ENCODE measurements around the gene PDZD8. TPM values are rescaled to one million over a fixed set of nuclear protein-coding genes. Genes with fewer than 3 reads are reported as not detected.

PDZD8 gene
- total and polyA plus RNA-seq, 4 experiments from 2014 or later: 3.6 to 15.0 (median 11.4) TPM

DNA sequence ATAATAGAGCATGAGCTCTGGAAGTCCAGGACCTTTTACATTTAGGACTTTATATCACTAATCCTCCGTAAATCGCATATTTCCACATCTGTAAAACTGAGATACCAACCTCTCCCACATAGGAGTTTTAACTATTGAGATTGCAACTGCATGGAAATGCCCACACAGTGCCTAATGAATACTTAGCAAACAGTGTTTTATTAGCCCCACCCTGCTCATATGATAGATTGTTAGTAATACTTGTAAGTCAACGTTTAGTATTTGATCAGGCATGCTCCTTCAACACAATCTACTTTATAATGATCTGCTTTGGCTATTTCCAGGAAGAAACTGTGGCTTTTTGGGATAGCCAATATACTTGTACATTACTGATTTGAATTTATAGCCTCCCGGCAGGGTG is 8.5 kb downstream of the PDZD8 start:
- Histone ChIP-seq H3K36me3 (ENCODE audit: insufficient read depth, low read length) (no peaks in the 10 kb centered on the region), H3K27ac (ENCODE audit: low read depth, low read length) (no peak overlapping the region), H3K4me3 (ENCODE audit: low read length in 2 of 2) (no peak overlapping the region), H3K27me3 (ENCODE audit: insufficient read depth, low read length) (no peaks in the 10 kb centered on the region), H3K4me1 (ENCODE audit: insufficient read depth, low read length) (peaks cover 64% of the 10 kb centered on the region), H3K9me3 (ENCODE audit: control insufficient read depth in 1 of 2, low read length in 2 of 2) (no peaks in the 10 kb centered on the region)
- CTCF ChIA-PET (ENCODE audit: partially characterized antibody): no interaction called here
- intact Hi-C loops (cut with micrococcal nuclease): no loop called here
- Mint-ChIP-seq H3K9me3 (no peaks in the 10 kb centered on the region), H3K36me3 (no peaks in the 10 kb centered on the region), H3K4me3 (no peak overlapping the region), H3K27ac (peak overlapping the region in 2 of 7 donors; percentile 2 to 9), H3K27me3 (no peaks in the 10 kb centered on the region), H3K4me1 (peaks cover 44 to 79% (median 58%) of the 10 kb centered on the region in 4 donors)
- POLR2A ChIA-PET (ENCODE audit: partially characterized antibody): no interaction called here
- DNase-seq: no peak

DNA sequence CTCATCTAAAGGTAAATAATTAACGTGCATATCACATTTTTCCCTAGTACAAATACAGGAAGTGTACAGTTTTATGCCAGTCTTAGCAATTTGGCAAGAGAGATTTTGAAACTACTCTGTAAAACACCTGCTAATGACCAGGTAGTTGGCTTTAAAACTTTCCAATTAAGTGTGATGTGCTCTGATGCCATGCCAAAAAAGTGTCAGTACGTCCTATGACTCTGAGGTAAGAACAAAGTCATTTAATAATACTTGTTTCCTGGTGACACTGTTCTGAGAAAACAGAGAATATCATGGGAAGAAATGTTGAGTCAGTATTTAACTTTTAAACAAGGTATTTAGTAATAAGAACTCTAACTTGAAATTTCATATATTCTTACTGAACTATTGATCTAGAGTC is 9.6 kb downstream of the PDZD8 start:
- Histone ChIP-seq H3K27me3 (ENCODE audit: insufficient read depth, low read length) (no peaks in the 10 kb centered on the region), H3K27ac (ENCODE audit: low read depth, low read length) (no peak overlapping the region), H3K4me3 (ENCODE audit: low read length in 2 of 2) (no peak overlapping the region), H3K4me1 (ENCODE audit: insufficient read depth, low read length) (peaks cover 66% of the 10 kb centered on the region), H3K9me3 (ENCODE audit: control insufficient read depth in 1 of 2, low read length in 2 of 2) (no peaks in the 10 kb centered on the region), H3K36me3 (ENCODE audit: insufficient read depth, low read length) (no peaks in the 10 kb centered on the region)
- no peak for DNase-seq
- POLR2A ChIA-PET (ENCODE audit: partially characterized antibody): no interaction called here
- H3K27ac Mint-ChIP-seq: no peak overlapping the region
- H3K4me3 Mint-ChIP-seq: peak overlapping the region in 2 of 8 donors; percentile 17 to 25
- CTCF ChIA-PET (ENCODE audit: partially characterized antibody): no interaction called here
- no peaks in the 10 kb centered on the region for H3K36me3 Mint-ChIP-seq
- intact Hi-C loops (cut with micrococcal nuclease): no loop called here
- no peaks in the 10 kb centered on the region for H3K9me3 Mint-ChIP-seq
- no peaks in the 10 kb centered on the region for H3K27me3 Mint-ChIP-seq
- peaks cover 43 to 73% (median 55%) of the 10 kb centered on the region in 4 donors for H3K4me1 Mint-ChIP-seq

DNA sequence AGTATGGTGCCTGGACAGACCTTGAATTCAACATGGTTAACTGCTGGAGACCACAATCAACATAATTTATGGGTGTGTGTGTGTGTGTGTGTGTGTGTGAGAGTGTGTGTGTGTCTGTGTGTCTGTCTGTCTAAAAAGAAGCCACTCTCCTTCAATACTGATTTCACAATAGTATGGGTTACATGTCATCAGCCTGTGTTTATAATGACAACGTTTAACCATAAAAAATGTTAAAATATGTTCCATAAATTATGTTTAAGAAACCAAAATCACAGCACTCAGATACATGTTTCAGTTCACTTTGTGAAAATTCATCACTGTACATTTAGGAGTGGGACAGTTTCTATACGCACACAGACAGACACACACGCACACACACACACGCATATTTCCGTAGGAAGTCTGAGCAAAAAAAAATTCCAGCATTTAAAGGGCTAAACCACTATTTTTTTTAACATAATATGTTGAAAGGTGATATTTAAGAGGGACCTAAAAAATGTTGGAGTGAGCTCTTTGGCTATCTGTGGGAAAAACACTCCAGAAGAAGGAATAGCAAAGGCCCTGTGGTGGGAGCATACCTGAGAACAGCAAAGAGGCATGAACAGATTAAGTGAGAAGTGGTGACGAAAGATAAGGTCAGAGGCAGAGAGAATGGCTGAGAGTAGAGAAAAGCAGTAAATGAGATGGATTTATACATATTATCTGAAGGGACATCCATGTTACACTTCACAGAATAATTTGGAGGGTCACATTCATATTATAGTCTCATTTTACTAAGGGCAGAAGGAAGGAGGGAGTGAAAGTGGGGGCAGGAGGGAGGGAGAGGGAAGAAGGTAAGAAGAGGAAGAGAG is 10.9 kb downstream of the PDZD8 start:
- H3K36me3 Mint-ChIP-seq: no peaks in the 10 kb centered on the region
- intact Hi-C loops (cut with micrococcal nuclease): no loop called here
- ChIA-PET CTCF (ENCODE audit: partially characterized antibody) (no interaction called here), POLR2A (ENCODE audit: partially characterized antibody) (interaction anchor here (1.0 kb wide), 1 partner anchor 10 kb away, joined by 3 read pairs; no protein-coding TSS in a partner anchor)
- H3K9me3 Mint-ChIP-seq: no peaks in the 10 kb centered on the region
- H3K27ac Mint-ChIP-seq: peak overlapping the region in 2 of 7 donors; percentile 18 to 80
- H3K4me1 Mint-ChIP-seq: peaks cover 36 to 66% (median 52%) of the 10 kb centered on the region in 4 donors
- DNase-seq: no peak
- H3K27me3 Mint-ChIP-seq: no peaks in the 10 kb centered on the region
- H3K9me3 ChIP-seq (ENCODE audit: control insufficient read depth in 1 of 2, low read length in 2 of 2): no peaks in the 10 kb centered on the region
- H3K4me1 ChIP-seq (ENCODE audit: insufficient read depth, low read length): peaks cover 57% of the 10 kb centered on the region
- no peak overlapping the region for H3K27ac ChIP-seq (ENCODE audit: low read depth, low read length)
- H3K27me3 ChIP-seq (ENCODE audit: insufficient read depth, low read length): no peaks in the 10 kb centered on the region
- peak overlapping the region in 3 of 8 donors; percentile 7 to 28 (median 12) for H3K4me3 Mint-ChIP-seq
- H3K4me3 ChIP-seq (ENCODE audit: low read length in 2 of 2): no peak overlapping the region
- no peaks in the 10 kb centered on the region for H3K36me3 ChIP-seq (ENCODE audit: insufficient read depth, low read length)

DNA sequence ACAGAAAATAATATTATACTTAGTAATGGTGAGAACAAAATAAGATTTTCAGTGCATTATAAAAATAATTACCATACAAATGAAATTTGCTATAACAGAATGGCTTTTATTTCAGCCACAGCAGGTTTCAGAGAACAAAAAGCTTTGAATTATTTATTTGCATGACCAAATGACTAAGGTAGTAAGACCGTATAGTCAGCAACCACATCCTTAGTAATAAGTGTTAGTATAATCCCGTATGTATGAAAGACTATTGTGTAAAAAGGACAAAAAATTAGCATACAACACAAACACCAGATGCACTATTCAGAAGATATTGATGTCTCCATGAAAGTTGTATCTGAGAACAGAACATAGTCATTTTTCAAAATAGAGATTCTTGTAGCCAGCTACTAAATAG is 12.2 kb downstream of the PDZD8 start:
- no peak overlapping the region for H3K27ac Mint-ChIP-seq
- Histone ChIP-seq H3K4me3 (ENCODE audit: low read length in 2 of 2) (no peak overlapping the region), H3K36me3 (ENCODE audit: insufficient read depth, low read length) (no peaks in the 10 kb centered on the region), H3K9me3 (ENCODE audit: control insufficient read depth in 1 of 2, low read length in 2 of 2) (no peaks in the 10 kb centered on the region), H3K27ac (ENCODE audit: low read depth, low read length) (no peak overlapping the region), H3K4me1 (ENCODE audit: insufficient read depth, low read length) (peaks cover 56% of the 10 kb centered on the region), H3K27me3 (ENCODE audit: insufficient read depth, low read length) (no peaks in the 10 kb centered on the region)
- H3K27me3 Mint-ChIP-seq: no peaks in the 10 kb centered on the region
- peaks cover 0 to 3% of the 10 kb centered on the region in 2 donors for H3K36me3 Mint-ChIP-seq
- no peak for DNase-seq
- peaks cover 34 to 57% (median 47%) of the 10 kb centered on the region in 4 donors for H3K4me1 Mint-ChIP-seq
- no peak overlapping the region for H3K4me3 Mint-ChIP-seq
- ChIA-PET POLR2A (ENCODE audit: partially characterized antibody) (no interaction called here), CTCF (ENCODE audit: partially characterized antibody) (no interaction called here)
- intact Hi-C loops (cut with micrococcal nuclease): no loop called here
- no peaks in the 10 kb centered on the region for H3K9me3 Mint-ChIP-seq

DNA sequence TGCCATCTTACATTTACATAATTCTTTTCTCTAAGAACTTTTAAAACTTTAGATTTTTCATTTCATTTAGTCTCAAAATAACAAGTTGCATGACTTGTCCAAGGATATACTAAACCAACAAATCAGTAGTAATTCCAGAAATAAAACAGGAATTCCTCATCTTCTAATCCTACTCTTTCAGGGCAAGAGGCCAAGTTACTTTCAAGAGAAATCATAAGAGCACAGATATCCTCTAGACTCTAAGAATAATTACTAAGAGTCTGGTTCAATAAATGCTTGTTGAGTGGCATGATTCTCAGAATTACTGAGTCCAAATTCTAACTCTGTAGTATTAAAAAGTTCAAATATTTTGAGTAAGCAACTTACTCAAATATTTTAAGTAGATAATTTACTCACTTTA is 12.9 kb downstream of the PDZD8 start:
- Mint-ChIP-seq H3K36me3 (peaks cover 0 to 3% of the 10 kb centered on the region in 2 donors), H3K27me3 (no peaks in the 10 kb centered on the region), H3K4me1 (peaks cover 31 to 57% (median 43%) of the 10 kb centered on the region in 4 donors), H3K4me3 (no peak overlapping the region), H3K27ac (peak overlapping the region in 1 of 7 donors; percentile 4), H3K9me3 (no peaks in the 10 kb centered on the region)
- no peak overlapping the region for H3K4me3 ChIP-seq (ENCODE audit: low read length in 2 of 2)
- H3K27me3 ChIP-seq (ENCODE audit: insufficient read depth, low read length): no peaks in the 10 kb centered on the region
- no peak for DNase-seq
- CTCF ChIA-PET (ENCODE audit: partially characterized antibody): no interaction called here
- H3K36me3 ChIP-seq (ENCODE audit: insufficient read depth, low read length): no peaks in the 10 kb centered on the region
- POLR2A ChIA-PET (ENCODE audit: partially characterized antibody): no interaction called here
- H3K9me3 ChIP-seq (ENCODE audit: control insufficient read depth in 1 of 2, low read length in 2 of 2): no peaks in the 10 kb centered on the region
- no peak overlapping the region for H3K27ac ChIP-seq (ENCODE audit: low read depth, low read length)
- intact Hi-C loops (cut with micrococcal nuclease): no loop called here
- H3K4me1 ChIP-seq (ENCODE audit: insufficient read depth, low read length): peaks cover 56% of the 10 kb centered on the region

DNA sequence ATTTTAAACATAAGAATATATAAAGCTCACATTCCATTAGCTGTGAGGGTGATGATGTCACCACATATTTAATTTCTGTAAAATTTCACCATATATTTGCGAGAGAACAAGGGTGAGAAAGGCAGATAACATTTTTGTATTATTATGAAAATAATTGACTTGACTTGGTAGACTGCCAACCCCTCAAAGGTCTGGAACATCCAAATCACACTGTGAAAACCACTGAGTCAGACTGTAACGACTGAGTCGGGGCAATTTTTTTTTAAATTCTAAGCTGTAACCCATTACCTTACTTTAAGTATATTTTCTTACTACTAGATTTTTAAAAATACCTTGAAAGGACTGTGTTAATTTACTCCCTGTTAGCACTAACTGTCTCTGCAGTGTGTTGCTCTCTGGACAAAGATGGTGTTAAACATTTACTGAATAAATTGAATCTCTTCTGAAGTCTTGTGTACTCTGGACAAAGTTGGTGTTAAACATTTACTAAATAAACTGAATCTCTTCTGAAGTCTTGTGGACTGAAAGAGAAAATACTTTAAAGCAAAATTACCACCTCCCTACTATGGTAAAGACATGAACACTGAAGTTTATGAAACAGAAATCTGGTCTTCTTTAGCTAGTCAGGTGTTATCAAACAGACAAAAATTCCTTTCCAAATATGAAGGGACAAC is 14.1 kb downstream of the PDZD8 start:
- Histone ChIP-seq H3K27me3 (ENCODE audit: insufficient read depth, low read length) (no peaks in the 10 kb centered on the region), H3K4me3 (ENCODE audit: low read length in 2 of 2) (no peak overlapping the region), H3K36me3 (ENCODE audit: insufficient read depth, low read length) (no peaks in the 10 kb centered on the region), H3K9me3 (ENCODE audit: control insufficient read depth in 1 of 2, low read length in 2 of 2) (no peaks in the 10 kb centered on the region), H3K4me1 (ENCODE audit: insufficient read depth, low read length) (peaks cover 48% of the 10 kb centered on the region), H3K27ac (ENCODE audit: low read depth, low read length) (no peak overlapping the region)
- CTCF ChIA-PET (ENCODE audit: partially characterized antibody): interaction anchor here (1.1 to 1.6 kb wide), 3 partner anchors 9 to 45 kb away, joined by 3 to 4 read pairs (median 3); no protein-coding TSS in a partner anchor
- POLR2A ChIA-PET (ENCODE audit: partially characterized antibody): interaction anchor here (1.2 kb wide), 1 partner anchor 13 kb away, joined by 3 read pairs; no protein-coding TSS in a partner anchor
- Mint-ChIP-seq H3K27ac (peak overlapping the region in 1 of 7 donors; percentile 17), H3K36me3 (peaks cover 0 to 3% of the 10 kb centered on the region in 2 donors), H3K4me1 (peaks cover 25 to 48% (median 36%) of the 10 kb centered on the region in 4 donors), H3K27me3 (no peaks in the 10 kb centered on the region), H3K4me3 (peak overlapping the region in 1 of 8 donors; percentile 22), H3K9me3 (no peaks in the 10 kb centered on the region)
- no peak for DNase-seq
- intact Hi-C loops (cut with micrococcal nuclease): no loop called here

DNA sequence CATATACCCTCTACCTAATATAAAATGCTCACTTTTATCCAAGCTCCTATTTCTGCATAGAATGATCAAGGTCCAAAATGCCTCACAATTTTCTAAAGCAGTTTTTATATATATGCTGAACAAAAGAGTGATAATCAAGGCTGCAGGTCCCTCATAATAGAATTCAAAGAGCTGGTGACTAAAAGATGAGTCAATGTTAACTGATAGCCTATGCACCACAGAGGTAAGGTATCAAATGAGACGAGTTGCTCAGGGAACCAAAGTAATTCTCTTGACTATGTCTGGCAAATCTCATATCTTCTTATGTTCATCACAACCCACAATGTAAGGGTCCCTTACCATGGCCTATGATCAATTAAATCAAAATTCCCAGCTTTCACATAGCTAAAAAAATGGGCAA is 15.2 kb downstream of the PDZD8 start:
- Histone ChIP-seq H3K4me1 (ENCODE audit: insufficient read depth, low read length) (peaks cover 44% of the 10 kb centered on the region), H3K9me3 (ENCODE audit: control insufficient read depth in 1 of 2, low read length in 2 of 2) (no peaks in the 10 kb centered on the region), H3K36me3 (ENCODE audit: insufficient read depth, low read length) (no peaks in the 10 kb centered on the region), H3K27me3 (ENCODE audit: insufficient read depth, low read length) (no peaks in the 10 kb centered on the region), H3K4me3 (ENCODE audit: low read length in 2 of 2) (no peak overlapping the region), H3K27ac (ENCODE audit: low read depth, low read length) (no peak overlapping the region)
- peaks cover 0 to 3% of the 10 kb centered on the region in 2 donors for H3K36me3 Mint-ChIP-seq
- peaks cover 25 to 44% (median 34%) of the 10 kb centered on the region in 4 donors for H3K4me1 Mint-ChIP-seq
- POLR2A ChIA-PET (ENCODE audit: partially characterized antibody): no interaction called here
- intact Hi-C loops (cut with micrococcal nuclease): no loop called here
- H3K27me3 Mint-ChIP-seq: no peaks in the 10 kb centered on the region
- no peaks in the 10 kb centered on the region for H3K9me3 Mint-ChIP-seq
- CTCF ChIA-PET (ENCODE audit: partially characterized antibody): interaction anchor here (1.6 kb wide), 1 partner anchor 14 kb away, joined by 4 read pairs; no protein-coding TSS in a partner anchor
- DNase-seq: no peak
- H3K27ac Mint-ChIP-seq: peak overlapping the region in 2 of 7 donors; percentile 1 to 6
- no peak overlapping the region for H3K4me3 Mint-ChIP-seq

Measured in CD4-positive, alpha-beta memory T cell (primary cell).